GM21576 (cell line): Measurements from ENCODE around the gene ELOVL5.
A peak's percentile ranks its signal among the peaks of the same experiment; 100 is the strongest.
"Not testable (repeated sequence)": the region's sequence is repeated elsewhere in the genome, so short reads cannot be mapped to it uniquely, and the experiment has no call there.

Experiments used
- ATAC-seq: cut with Tn5 transposase; IDR thresholded peaks from one replicate; pipeline ENCODE4 v1.9.1; 2021; ENCODE audit warnings: mild to moderate bottlenecking, moderate library complexity; ENCODE audit not compliant: unreplicated experiment

The ELOVL5 gene

GRCh38 chr6:53306217-53306616 is 42.5 kb downstream of the ELOVL5 start:
- ATAC-seq: not testable (repeated sequence)

GRCh38 chr6:53305506-53306005 is 43.2 kb downstream of the ELOVL5 start:
- ATAC-seq: not testable (repeated sequence)

GRCh38 chr6:53304953-53305352 is 43.8 kb downstream of the ELOVL5 start:
- ATAC-seq: not testable (repeated sequence)

GRCh38 chr6:53302678-53303360 is 45.9 kb downstream of the ELOVL5 start:
- ATAC-seq: no peak

GRCh38 chr6:53301801-53302537 is 46.8 kb downstream of the ELOVL5 start:
- no peak for ATAC-seq

GRCh38 chr6:53300656-53301551 is 47.8 kb downstream of the ELOVL5 start:
- no peak for ATAC-seq

GRCh38 chr6:53299331-53300005 is 49.3 kb downstream of the ELOVL5 start:
- ATAC-seq: no peak

GRCh38 chr6:53297004-53297403 is 51.7 kb downstream of the ELOVL5 start:
- no peak for ATAC-seq

GRCh38 chr6:53295176-53295575 is 53.6 kb downstream of the ELOVL5 start:
- ATAC-seq: no peak

GRCh38 chr6:53294611-53295010 is 54.1 kb downstream of the ELOVL5 start:
- no peak for ATAC-seq

GRCh38 chr6:53294095-53294494 is 54.7 kb downstream of the ELOVL5 start:
- ATAC-seq: no peak

GRCh38 chr6:53293691-53294090 is 55.1 kb downstream of the ELOVL5 start:
- ATAC-seq: no peak

- no peak for ATAC-seq
These were observed 57.9 kb downstream of the ELOVL5 start for GRCh38 chr6:53290537-53291510.

GRCh38 chr6:53287336-53288225 is 61.2 kb downstream of the ELOVL5 start:
- no peak for ATAC-seq

GRCh38 chr6:53284901-53285300 is 63.8 kb downstream of the ELOVL5 start:
- ATAC-seq: peak; percentile 57

- ATAC-seq: no peak
These were observed 66.0 kb downstream of the ELOVL5 start for GRCh38 chr6:53282741-53283140.

- no peak for ATAC-seq
These were observed 66.5 kb downstream of the ELOVL5 start for GRCh38 chr6:53282234-53282633.

- no peak for ATAC-seq
These were observed 67.1 kb downstream of the ELOVL5 start for GRCh38 chr6:53281518-53282215.
